Lower leg skin (tissue), 4 donors: ENCODE results near the gene EEFSEC. TPM values are rescaled to one million over a fixed set of nuclear protein-coding genes. Genes with fewer than 3 reads are reported as not detected.
A peak's percentile ranks its signal among the peaks of the same experiment; 100 is the strongest.

Experiments
- DNase-seq, 2 donors: peaks; one replicate each; pipeline ENCODE4 v3.0.0-alpha.2; 2019; ENCODE audit warnings: low spot score in 2 of 2
- H3K4me3 ChIP-seq: fragments of 200-600 bp; sonication (generic); 2 replicates; pipeline ENCODE4 v1.5.1; 2017; ENCODE audit warnings: mild to moderate bottlenecking, low read depth; ENCODE audit not compliant: poor library complexity, severe bottlenecking
- CTCF ChIP-seq, 3 donors: fragments of 450-650 bp; IDR thresholded peaks; one replicate each; pipeline ENCODE4 v1.5.1; 2016; ENCODE audit warnings: antibody characterized with exemption in 3 of 3, mild to moderate bottlenecking in 3 of 3, moderate library complexity in 2 of 3
- POLR2A ChIP-seq, 2 donors: fragments of 450-650 bp; IDR thresholded peaks; one replicate each; pipeline ENCODE4 v1.6.1; 2016 to 2017; ENCODE audit warnings: antibody characterized with exemption in 2 of 2, mild to moderate bottlenecking in 1 of 2, moderate library complexity in 1 of 2
- WGBS, 2 donors: methylation state at CpG; one replicate each; pipeline ENCODE4 v1.1.5; 2018; 5-methylcytosine and 5-hydroxymethylcytosine counted together
- intact Hi-C: fragments of 100-400 bp; cut with DNase I; formaldehyde crosslinking; loops from one replicate; pipeline ENCODE4 v1.15.0; 2023; ENCODE audit warnings: low total_unique reads
- total RNA-seq, 4 donors: library from RNA; depleted of rRNA; stranded (reverse); fragments of >200 nt; gene quantifications; one replicate each; pipeline ENCODE4 v1.1.0, GENCODE V29; 2016

EEFSEC gene
- total RNA-seq, 4 donors from 2014 or later: 16.3 to 28.6 (median 16.8) TPM

- no peak for DNase-seq
- TF ChIP-seq POLR2A (IDR thresholded peaks at IDR 0.05): no peak
- no peak for TF ChIP-seq CTCF (IDR thresholded peaks at IDR 0.05)
- H3K4me3 ChIP-seq: no peak overlapping the region
- intact Hi-C loops: no loop called here
- 91 to 92% methylated on average over 20 to 24 of the region's 24 CpGs for WGBS, 2 donors
Observed at GRCh38 chr3:128413413-128414205, 260.3 kb downstream of the EEFSEC start.

DNA sequence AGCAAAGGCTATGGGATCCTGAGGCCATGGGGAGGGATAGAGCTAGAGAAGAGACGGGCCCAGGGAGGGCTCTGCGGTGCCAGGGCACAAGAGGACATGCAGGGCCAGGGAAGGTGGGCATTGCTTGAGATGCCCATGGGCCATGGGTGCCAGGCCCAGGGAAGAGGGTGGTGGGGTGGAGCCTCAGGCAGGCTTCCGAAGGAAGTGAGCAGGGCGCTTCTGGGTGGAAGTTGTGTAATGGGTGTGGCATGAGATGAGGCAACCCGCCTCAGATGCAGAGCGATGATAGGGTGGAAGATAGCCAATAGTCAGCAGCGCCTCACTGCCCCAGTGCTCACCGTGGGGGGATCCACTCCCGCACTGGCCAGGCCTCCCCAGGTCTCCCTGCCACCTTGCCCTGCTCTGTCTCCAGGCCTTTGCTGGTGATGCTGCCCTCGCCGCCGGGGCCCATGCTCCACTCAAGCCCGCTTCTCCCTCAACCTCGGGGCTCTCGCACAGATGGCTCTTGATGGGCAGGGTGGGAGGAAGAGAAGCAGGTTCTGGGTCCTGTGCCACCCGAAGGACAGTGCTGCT lies 262.0 kb downstream of the EEFSEC start:
- H3K4me3 ChIP-seq: no peak overlapping the region
- WGBS, 2 donors: 85% methylated on average over 16 of the region's 16 CpGs
- no peak for DNase-seq
- no peak for TF ChIP-seq POLR2A (IDR thresholded peaks at IDR 0.05)
- TF ChIP-seq CTCF (IDR thresholded peaks at IDR 0.05): no peak
- intact Hi-C loops: no loop called here

DNA sequence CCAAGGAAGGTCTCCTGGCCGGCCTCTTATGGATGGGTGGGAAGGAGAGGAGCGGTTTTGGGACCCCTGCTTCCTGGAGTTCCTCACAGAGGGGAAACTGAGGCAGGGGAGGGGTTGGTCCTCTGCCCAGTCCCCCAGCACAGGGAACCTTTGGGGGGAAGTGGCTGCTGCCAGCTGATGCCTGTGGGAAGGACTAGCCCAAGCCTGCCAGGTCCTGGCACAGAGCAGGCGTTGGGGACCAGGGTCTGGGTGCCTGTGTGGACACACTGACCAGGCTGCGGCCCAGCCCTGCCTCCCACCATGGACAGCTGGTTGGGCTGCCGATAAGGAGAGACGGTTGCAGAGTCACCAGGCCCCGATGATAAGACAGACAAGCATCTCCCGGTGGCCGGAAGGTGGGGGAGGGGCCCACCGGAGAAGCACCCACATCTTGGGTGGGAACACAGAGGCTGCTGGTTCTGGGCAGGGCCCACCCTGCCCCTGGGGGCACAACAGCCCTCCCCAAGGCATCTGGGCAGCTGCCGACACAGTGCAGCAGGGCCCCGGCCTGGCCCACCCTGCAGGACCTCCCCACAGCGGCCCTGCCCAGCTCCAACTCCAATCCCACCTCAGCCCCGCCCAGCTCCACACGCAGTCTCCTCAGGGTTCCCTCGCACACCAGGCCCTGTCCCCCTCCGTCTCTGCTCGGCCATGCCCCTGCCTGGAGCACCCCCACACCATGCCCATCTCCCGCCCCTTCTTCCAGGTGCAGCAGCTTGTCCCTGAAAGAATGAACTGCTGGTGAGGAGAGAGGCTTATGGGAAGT lies 262.7 kb downstream of the EEFSEC start:
- peak in 1 of 2 donors; percentile 33 for DNase-seq
- TF ChIP-seq POLR2A (IDR thresholded peaks at IDR 0.05) (no peak), CTCF (IDR thresholded peaks at IDR 0.05) (no peak)
- intact Hi-C loops: no loop called here
- H3K4me3 ChIP-seq: no peak overlapping the region
- 68 to 81% methylated on average over 17 of the region's 19 CpGs for WGBS, 2 donors

- 55 to 60% methylated on average over 12 of the region's 12 CpGs for WGBS, 2 donors
- no peak overlapping the region for H3K4me3 ChIP-seq
- peak in 1 of 2 donors; percentile 25 for DNase-seq
- intact Hi-C loops: no loop called here
- no peak for TF ChIP-seq CTCF (IDR thresholded peaks at IDR 0.05)
- TF ChIP-seq POLR2A (IDR thresholded peaks at IDR 0.05): no peak
Observed at GRCh38 chr3:128416578-128417211, 263.4 kb downstream of the EEFSEC start.

- intact Hi-C loops: no loop called here
- TF ChIP-seq CTCF (IDR thresholded peaks at IDR 0.05): no peak
- no peak for TF ChIP-seq POLR2A (IDR thresholded peaks at IDR 0.05)
- no peak overlapping the region for H3K4me3 ChIP-seq
- 86 to 87% methylated on average over 2 of the region's 2 CpGs for WGBS, 2 donors
- no peak for DNase-seq
Observed at GRCh38 chr3:128418900-128419299, 265.6 kb downstream of the EEFSEC start.
